Breast epithelium (tissue), 4 donors: ENCODE results near the gene ALDH1A2. TPM values are rescaled to one million over a fixed set of nuclear protein-coding genes. Genes with fewer than 3 reads are reported as not detected.

ENCODE experiments used
- DNase-seq, 2 donors: peaks; one replicate each; pipeline ENCODE4 v3.0.0-alpha.2; 2019; ENCODE audit warnings: low spot score in 2 of 2
- H3K27ac ChIP-seq, 2 donors: fragments of 200-600 bp; sonication (generic) in 1 of 2; one replicate each; pipeline ENCODE4 v1.5.1; 2016 to 2019; ENCODE audit warnings: mild to moderate bottlenecking in 1 of 2
- H3K27me3 ChIP-seq, 2 donors: fragments of 200-600 bp; sonication (generic) in 1 of 2; one replicate each; pipeline versions ENCODE4 v1.5.1 to v1.6.0; 2017 to 2019; ENCODE audit warnings: control low read depth in 1 of 2, mild to moderate bottlenecking in 1 of 2
- H3K36me3 ChIP-seq: fragments of 200-600 bp; one replicate; pipeline ENCODE4 v1.5.1; 2019
- H3K4me1 ChIP-seq, 2 donors: fragments of 200-600 bp; sonication (generic); one replicate each; pipeline ENCODE4 v1.5.1; 2016 to 2019; ENCODE audit warnings: control low read depth in 1 of 2
- H3K4me3 ChIP-seq, 3 donors: fragments of 200-600 bp; sonication (generic); 1 replicate in 2 of 3; 2 replicates in 1 of 3; pipeline ENCODE4 v1.5.1; 2016 to 2019; ENCODE audit warnings: mild to moderate bottlenecking in 3 of 3, moderate library complexity in 2 of 3
- H3K9me3 ChIP-seq, 2 donors: fragments of 200-600 bp; sonication (generic) in 1 of 2; one replicate each; pipeline ENCODE4 v1.5.1; 2016 to 2019; ENCODE audit warnings: control low read depth in 1 of 2
- CTCF ChIP-seq, 3 donors: fragments of 450-650 bp; IDR thresholded peaks; one replicate each; pipeline ENCODE4 v1.5.1; 2016 to 2017; ENCODE audit warnings: antibody characterized with exemption in 3 of 3, mild to moderate bottlenecking in 3 of 3, moderate library complexity in 3 of 3
- POLR2A ChIP-seq: fragments of 450-650 bp; IDR thresholded peaks from one replicate; pipeline ENCODE4 v1.6.1; 2016; ENCODE audit warnings: antibody characterized with exemption, mild to moderate bottlenecking, moderate library complexity
- POLR2AphosphoS5 ChIP-seq, 3 donors: sonication (generic); formaldehyde crosslinking; IDR thresholded peaks; one replicate each; pipeline ENCODE4 v1.6.1; 2017; ENCODE audit warnings: antibody characterized with exemption in 3 of 3
- intact Hi-C: fragments of 100-400 bp; cut with DNase I; formaldehyde crosslinking; loops from one replicate; pipeline ENCODE4 v1.15.1; 2023; ENCODE audit warnings: low total_unique reads
- total RNA-seq, 3 donors: library from RNA; depleted of rRNA; stranded (reverse); fragments of >200 nt; gene quantifications; one replicate each; pipeline ENCODE4 v1.1.0, GENCODE V29; 2016

Gene ALDH1A2
- total RNA-seq, 3 donors from 2014 or later, result 6.1 to 19.6 (median 11.1) TPM

- no peaks in the 10 kb centered on the region for H3K4me1 ChIP-seq
- intact Hi-C loops, result no loop called here
- H3K27me3 ChIP-seq, result no peaks in the 10 kb centered on the region
- H3K27ac ChIP-seq, result no peak overlapping the region
- no peak overlapping the region for H3K4me3 ChIP-seq
- TF ChIP-seq POLR2A (no peak), CTCF (IDR thresholded peaks at IDR 0.05) (no peak), POLR2AphosphoS5 (IDR thresholded peaks at IDR 0.05) (no peak)
- DNase-seq, result no peak
- peaks cover 29 to 60% of the 10 kb centered on the region in 2 donors for H3K9me3 ChIP-seq
- H3K36me3 ChIP-seq, result no peaks in the 10 kb centered on the region
Observed at GRCh38 chr15:58026051-58026450, 39.5 kb downstream of the ALDH1A2 start.

GRCh38 chr15:58021332-58022230, 43.9 kb downstream of the ALDH1A2 start:
- TF ChIP-seq POLR2AphosphoS5 (IDR thresholded peaks at IDR 0.05), result no peak
- TF ChIP-seq POLR2A, result no peak
- TF ChIP-seq CTCF (IDR thresholded peaks at IDR 0.05), result no peak
- no peak for DNase-seq
- Histone ChIP-seq H3K27ac (no peak overlapping the region), H3K36me3 (no peaks in the 10 kb centered on the region), H3K27me3 (no peaks in the 10 kb centered on the region), H3K9me3 (peaks cover 20 to 36% of the 10 kb centered on the region in 2 donors), H3K4me1 (no peaks in the 10 kb centered on the region), H3K4me3 (no peak overlapping the region)
- intact Hi-C loops, result no loop called here

GRCh38 chr15:58019503-58020376, 45.8 kb downstream of the ALDH1A2 start:
- no peaks in the 10 kb centered on the region for H3K4me1 ChIP-seq
- no peak for DNase-seq
- no peak for TF ChIP-seq POLR2AphosphoS5 (IDR thresholded peaks at IDR 0.05)
- TF ChIP-seq POLR2A, result no peak
- TF ChIP-seq CTCF (IDR thresholded peaks at IDR 0.05), result no peak
- H3K9me3 ChIP-seq, result peaks cover 6 to 18% of the 10 kb centered on the region in 2 donors
- no peaks in the 10 kb centered on the region for H3K27me3 ChIP-seq
- H3K36me3 ChIP-seq, result no peaks in the 10 kb centered on the region
- no peak overlapping the region for H3K4me3 ChIP-seq
- H3K27ac ChIP-seq, result no peak overlapping the region
- intact Hi-C loops, result no loop called here

- no peak overlapping the region for H3K4me3 ChIP-seq
- intact Hi-C loops, result no loop called here
- DNase-seq, result no peak
- H3K9me3 ChIP-seq, result no peaks in the 10 kb centered on the region
- H3K27me3 ChIP-seq, result no peaks in the 10 kb centered on the region
- TF ChIP-seq POLR2AphosphoS5 (IDR thresholded peaks at IDR 0.05) (no peak), CTCF (IDR thresholded peaks at IDR 0.05) (no peak)
- H3K27ac ChIP-seq, result no peak overlapping the region
- H3K36me3 ChIP-seq, result no peaks in the 10 kb centered on the region
- H3K4me1 ChIP-seq, result no peaks in the 10 kb centered on the region
Observed at GRCh38 chr15:58017869-58018268, 47.6 kb downstream of the ALDH1A2 start.
